ENCODE data around the gene DRAM2. TPM values are rescaled to one million over a fixed set of nuclear protein-coding genes. Genes with fewer than 3 reads are reported as not detected.

Gene DRAM2
- total RNA-seq, 2 experiments from 2014 or later, result 35.7 to 38.7 TPM

GRCh38 chr1:111164151-111164550 lies 24.3 kb upstream of the DRAM2 start:
- POLR2A ChIA-PET, result interaction anchor here (0.9 to 1.0 kb wide), 2 partner anchors 12 to 28 kb away, joined by 4 read pairs; no protein-coding TSS in a partner anchor

GRCh38 chr1:111163363-111163762 lies 23.5 kb upstream of the DRAM2 start:
- no peaks in the 10 kb centered on the region for H3K27me3 ChIP-seq (ENCODE audit: control insufficient read depth in 1 of 2, insufficient read depth in 2 of 2, low read length in 2 of 2)
- POLR2A ChIA-PET, result no interaction called here
- peaks cover 51% of the 10 kb centered on the region for H3K36me3 ChIP-seq (ENCODE audit: insufficient read depth, low read length)
- Mint-ChIP-seq H3K9me3 (no peaks in the 10 kb centered on the region), H3K27ac (no peak overlapping the region), H3K4me1 (ENCODE audit: low read depth) (peaks cover 39% of the 10 kb centered on the region), H3K36me3 (ENCODE audit: low read depth) (peaks cover 75% of the 10 kb centered on the region), H3K27me3 (no peaks in the 10 kb centered on the region), H3K4me3 (no peak overlapping the region)
- no peak overlapping the region for H3K4me3 ChIP-seq (ENCODE audit: low read length)
- no peak for TF ChIP-seq CTCF (IDR thresholded peaks at IDR 0.05)
- no peak overlapping the region for H3K27ac ChIP-seq (ENCODE audit: low read depth in 1 of 2, low read length in 2 of 2)
- intact Hi-C loops (cut with DNase I, micrococcal nuclease), result no loop called here
- ATAC-seq (ENCODE audit: poor library complexity) (no peak), DNase-seq (no peak)
- H3K9me3 ChIP-seq (ENCODE audit: control insufficient read depth in 1 of 2, insufficient read depth in 1 of 2, low read length in 2 of 2), result no peaks in the 10 kb centered on the region
- CTCF ChIA-PET, result no interaction called here
- no peaks in the 10 kb centered on the region for H3K4me1 ChIP-seq (ENCODE audit: insufficient read depth, low read length)

More at GRCh38 chr1:111164151-111164550, 24.3 kb upstream of the DRAM2 start:
- TF ChIP-seq CTCF (IDR thresholded peaks at IDR 0.05), result no peak
- peaks cover 56% of the 10 kb centered on the region for H3K36me3 ChIP-seq (ENCODE audit: insufficient read depth, low read length)
- H3K4me3 Mint-ChIP-seq, result no peak overlapping the region
- H3K27ac Mint-ChIP-seq, result no peak overlapping the region
- no peak overlapping the region for H3K4me3 ChIP-seq (ENCODE audit: low read length)
- intact Hi-C loops (cut with DNase I, micrococcal nuclease), result no loop called here
- no peaks in the 10 kb centered on the region for H3K9me3 ChIP-seq (ENCODE audit: control insufficient read depth in 1 of 2, insufficient read depth in 1 of 2, low read length in 2 of 2)
- H3K27me3 ChIP-seq (ENCODE audit: control insufficient read depth in 1 of 2, insufficient read depth in 2 of 2, low read length in 2 of 2), result no peaks in the 10 kb centered on the region
- peaks cover 34% of the 10 kb centered on the region for H3K4me1 Mint-ChIP-seq (ENCODE audit: low read depth)
- no peaks in the 10 kb centered on the region for H3K4me1 ChIP-seq (ENCODE audit: insufficient read depth, low read length)
- H3K27ac ChIP-seq (ENCODE audit: low read depth in 1 of 2, low read length in 2 of 2), result no peak overlapping the region
- CTCF ChIA-PET, result no interaction called here
- peaks cover 77% of the 10 kb centered on the region for H3K36me3 Mint-ChIP-seq (ENCODE audit: low read depth)
- DNase-seq (no peak), ATAC-seq (ENCODE audit: poor library complexity) (no peak)
- no peaks in the 10 kb centered on the region for H3K9me3 Mint-ChIP-seq
- H3K27me3 Mint-ChIP-seq, result no peaks in the 10 kb centered on the region

- no peak overlapping the region for H3K27ac Mint-ChIP-seq
- Histone ChIP-seq H3K4me3 (ENCODE audit: low read length) (no peak overlapping the region), H3K9me3 (ENCODE audit: control insufficient read depth in 1 of 2, insufficient read depth in 1 of 2, low read length in 2 of 2) (no peaks in the 10 kb centered on the region), H3K36me3 (ENCODE audit: insufficient read depth, low read length) (peaks cover 49% of the 10 kb centered on the region), H3K4me1 (ENCODE audit: insufficient read depth, low read length) (no peaks in the 10 kb centered on the region), H3K27me3 (ENCODE audit: control insufficient read depth in 1 of 2, insufficient read depth in 2 of 2, low read length in 2 of 2) (no peaks in the 10 kb centered on the region), H3K27ac (ENCODE audit: low read depth in 1 of 2, low read length in 2 of 2) (no peak overlapping the region)
- DNase-seq, result no peak
- no peak for ATAC-seq (ENCODE audit: poor library complexity)
- no peaks in the 10 kb centered on the region for H3K9me3 Mint-ChIP-seq
- peaks cover 40% of the 10 kb centered on the region for H3K4me1 Mint-ChIP-seq (ENCODE audit: low read depth)
- POLR2A ChIA-PET, result interaction anchor here (1.0 kb wide), 1 partner anchor 11 kb away, joined by 3 read pairs; no protein-coding TSS in a partner anchor
- H3K4me3 Mint-ChIP-seq, result no peak overlapping the region
- H3K36me3 Mint-ChIP-seq (ENCODE audit: low read depth), result peaks cover 68% of the 10 kb centered on the region
- intact Hi-C loops (cut with DNase I, micrococcal nuclease), result no loop called here
- CTCF ChIA-PET, result no interaction called here
- H3K27me3 Mint-ChIP-seq, result no peaks in the 10 kb centered on the region
- no peak for TF ChIP-seq CTCF (IDR thresholded peaks at IDR 0.05)
These were observed 22.6 kb upstream of the DRAM2 start for GRCh38 chr1:111162488-111162880.
